Activated T-helper 17 cell treated with anti-CD3 and anti-CD28 coated beads, Interleukin-2, amount 50 U/mL, for 72 hours (primary cell): ENCODE measurements around the gene TIFAB. TPM values are rescaled to one million over a fixed set of nuclear protein-coding genes. Genes with fewer than 3 reads are reported as not detected.

Experiments used
- ATAC-seq: fragments of 150-1000 bp; cut with Tn5 transposase; replicated peaks from 2 replicates; pipeline ENCODE4 v1.10.0; 2021; ENCODE audit warnings: mild to moderate bottlenecking, moderate library complexity
- H3K27ac Mint-ChIP-seq: one replicate; pipeline ENCODE4 v1.8.0; 2022; ENCODE audit warnings: mixed read lengths
- H3K27me3 Mint-ChIP-seq: one replicate; pipeline ENCODE4 v1.8.0; 2022; ENCODE audit warnings: mixed read lengths
- H3K36me3 Mint-ChIP-seq: one replicate; pipeline ENCODE4 v1.8.0; 2022; ENCODE audit warnings: low read depth, mild to moderate bottlenecking, mixed read lengths
- H3K4me1 Mint-ChIP-seq: one replicate; pipeline ENCODE4 v1.8.0; 2022; ENCODE audit warnings: mixed read lengths
- H3K4me3 Mint-ChIP-seq: one replicate; pipeline ENCODE4 v1.8.0; 2022; ENCODE audit warnings: mild to moderate bottlenecking, mixed read lengths
- H3K9me3 Mint-ChIP-seq: one replicate; pipeline ENCODE4 v1.8.0; 2022; ENCODE audit warnings: mixed read lengths
- total RNA-seq, 2 donors: library from RNA; stranded (reverse); gene quantifications; one replicate each; pipeline ENCODE4 v1.2.3, GENCODE V29; 2022

The TIFAB gene
- total RNA-seq, 2 donors from 2014 or later = not detected

GRCh38 chr5:135487839-135488514 is 35.8 kb upstream of the TIFAB start:
- H3K36me3 Mint-ChIP-seq = no peaks in the 10 kb centered on the region
- H3K27ac Mint-ChIP-seq = no peak overlapping the region
- H3K4me1 Mint-ChIP-seq = no peaks in the 10 kb centered on the region
- ATAC-seq = no peak
- no peak overlapping the region for H3K4me3 Mint-ChIP-seq
- peaks cover 56% of the 10 kb centered on the region for H3K27me3 Mint-ChIP-seq
- H3K9me3 Mint-ChIP-seq = no peaks in the 10 kb centered on the region

GRCh38 chr5:135487037-135487395 is 34.9 kb upstream of the TIFAB start:
- ATAC-seq = no peak
- no peak overlapping the region for H3K27ac Mint-ChIP-seq
- H3K4me3 Mint-ChIP-seq = no peak overlapping the region
- H3K9me3 Mint-ChIP-seq = no peaks in the 10 kb centered on the region
- no peaks in the 10 kb centered on the region for H3K36me3 Mint-ChIP-seq
- no peaks in the 10 kb centered on the region for H3K4me1 Mint-ChIP-seq
- peaks cover 46% of the 10 kb centered on the region for H3K27me3 Mint-ChIP-seq

GRCh38 chr5:135486131-135487036 is 34.2 kb upstream of the TIFAB start:
- Mint-ChIP-seq H3K4me3 (no peak overlapping the region), H3K27ac (no peak overlapping the region), H3K36me3 (no peaks in the 10 kb centered on the region), H3K9me3 (no peaks in the 10 kb centered on the region), H3K27me3 (peaks cover 46% of the 10 kb centered on the region), H3K4me1 (no peaks in the 10 kb centered on the region)
- no peak for ATAC-seq

GRCh38 chr5:135484674-135485086 is 32.5 kb upstream of the TIFAB start:
- H3K9me3 Mint-ChIP-seq = no peaks in the 10 kb centered on the region
- no peak for ATAC-seq
- H3K4me3 Mint-ChIP-seq = no peak overlapping the region
- H3K4me1 Mint-ChIP-seq = no peaks in the 10 kb centered on the region
- H3K36me3 Mint-ChIP-seq = no peaks in the 10 kb centered on the region
- no peak overlapping the region for H3K27ac Mint-ChIP-seq
- H3K27me3 Mint-ChIP-seq = peaks cover 39% of the 10 kb centered on the region

GRCh38 chr5:135483254-135483653 is 31.1 kb upstream of the TIFAB start:
- no peaks in the 10 kb centered on the region for H3K9me3 Mint-ChIP-seq
- ATAC-seq = no peak
- H3K36me3 Mint-ChIP-seq = no peaks in the 10 kb centered on the region
- H3K27me3 Mint-ChIP-seq = peaks cover 35% of the 10 kb centered on the region
- H3K27ac Mint-ChIP-seq = no peak overlapping the region
- no peaks in the 10 kb centered on the region for H3K4me1 Mint-ChIP-seq
- no peak overlapping the region for H3K4me3 Mint-ChIP-seq

- Mint-ChIP-seq H3K9me3 (no peaks in the 10 kb centered on the region), H3K4me3 (no peak overlapping the region), H3K4me1 (no peaks in the 10 kb centered on the region), H3K27me3 (peaks cover 30% of the 10 kb centered on the region), H3K27ac (no peak overlapping the region), H3K36me3 (no peaks in the 10 kb centered on the region)
- ATAC-seq = no peak
These were observed 30.3 kb upstream of the TIFAB start for GRCh38 chr5:135482381-135482933.

- ATAC-seq = no peak
- no peak overlapping the region for H3K4me3 Mint-ChIP-seq
- H3K36me3 Mint-ChIP-seq = no peaks in the 10 kb centered on the region
- no peaks in the 10 kb centered on the region for H3K9me3 Mint-ChIP-seq
- peaks cover 25% of the 10 kb centered on the region for H3K27me3 Mint-ChIP-seq
- no peaks in the 10 kb centered on the region for H3K4me1 Mint-ChIP-seq
- no peak overlapping the region for H3K27ac Mint-ChIP-seq
These were observed 29.8 kb upstream of the TIFAB start for GRCh38 chr5:135481909-135482311.

- no peaks in the 10 kb centered on the region for H3K9me3 Mint-ChIP-seq
- no peak for ATAC-seq
- H3K27ac Mint-ChIP-seq = no peak overlapping the region
- H3K4me3 Mint-ChIP-seq = no peak overlapping the region
- no peaks in the 10 kb centered on the region for H3K4me1 Mint-ChIP-seq
- peaks cover 20% of the 10 kb centered on the region for H3K27me3 Mint-ChIP-seq
- no peaks in the 10 kb centered on the region for H3K36me3 Mint-ChIP-seq
These were observed 29.2 kb upstream of the TIFAB start for GRCh38 chr5:135481387-135481786.

- H3K36me3 Mint-ChIP-seq = no peaks in the 10 kb centered on the region
- no peaks in the 10 kb centered on the region for H3K9me3 Mint-ChIP-seq
- no peaks in the 10 kb centered on the region for H3K4me1 Mint-ChIP-seq
These were observed 28.4 kb upstream of the TIFAB start for GRCh38 chr5:135480511-135480910.

GRCh38 chr5:135478938-135479337 is 26.8 kb upstream of the TIFAB start:
- H3K9me3 Mint-ChIP-seq = no peaks in the 10 kb centered on the region
- peaks cover 18% of the 10 kb centered on the region for H3K27me3 Mint-ChIP-seq
- no peaks in the 10 kb centered on the region for H3K36me3 Mint-ChIP-seq
- no peaks in the 10 kb centered on the region for H3K4me1 Mint-ChIP-seq
- H3K4me3 Mint-ChIP-seq = no peak overlapping the region
- H3K27ac Mint-ChIP-seq = no peak overlapping the region
- no peak for ATAC-seq

More at GRCh38 chr5:135480511-135480910, 28.4 kb upstream of the TIFAB start:
- no peak for ATAC-seq
- no peak overlapping the region for H3K27ac Mint-ChIP-seq
- H3K4me3 Mint-ChIP-seq = no peak overlapping the region
- peaks cover 17% of the 10 kb centered on the region for H3K27me3 Mint-ChIP-seq

- Mint-ChIP-seq H3K27me3 (peaks cover 15% of the 10 kb centered on the region), H3K9me3 (no peaks in the 10 kb centered on the region), H3K36me3 (no peaks in the 10 kb centered on the region), H3K27ac (no peak overlapping the region), H3K4me3 (no peak overlapping the region), H3K4me1 (no peaks in the 10 kb centered on the region)
- ATAC-seq = no peak
These were observed 25.5 kb upstream of the TIFAB start for GRCh38 chr5:135477613-135478066.

GRCh38 chr5:135476615-135477581 is 24.7 kb upstream of the TIFAB start:
- Mint-ChIP-seq H3K9me3 (no peaks in the 10 kb centered on the region), H3K27ac (no peak overlapping the region), H3K4me3 (no peak overlapping the region), H3K27me3 (peaks cover 15% of the 10 kb centered on the region), H3K4me1 (no peaks in the 10 kb centered on the region), H3K36me3 (no peaks in the 10 kb centered on the region)
- no peak for ATAC-seq

- no peaks in the 10 kb centered on the region for H3K4me1 Mint-ChIP-seq
- no peaks in the 10 kb centered on the region for H3K9me3 Mint-ChIP-seq
- H3K27ac Mint-ChIP-seq = no peak overlapping the region
- no peak for ATAC-seq
- H3K27me3 Mint-ChIP-seq = peaks cover 20% of the 10 kb centered on the region
- no peaks in the 10 kb centered on the region for H3K36me3 Mint-ChIP-seq
- H3K4me3 Mint-ChIP-seq = no peak overlapping the region
These were observed 22.0 kb upstream of the TIFAB start for GRCh38 chr5:135473956-135474670.
